CD4-positive, alpha-beta T cell treated with Interleukin-17A for 4 hours (primary cell): ENCODE data around the gene MBNL1.

ENCODE experiments used
- DNase-seq: peaks from one replicate; pipeline ENCODE4 v3.0.0-alpha.2; 2020; ENCODE audit warnings: mixed read lengths

The MBNL1 gene

GRCh38 chr3:152268555-152269055, at the start of gene MBNL1:
MBNL1 (plus strand) TSS chr3:152268929; CDS start chr3:152300194, 31,265 bp downstream.
- peak; percentile 87 for DNase-seq

DNA sequence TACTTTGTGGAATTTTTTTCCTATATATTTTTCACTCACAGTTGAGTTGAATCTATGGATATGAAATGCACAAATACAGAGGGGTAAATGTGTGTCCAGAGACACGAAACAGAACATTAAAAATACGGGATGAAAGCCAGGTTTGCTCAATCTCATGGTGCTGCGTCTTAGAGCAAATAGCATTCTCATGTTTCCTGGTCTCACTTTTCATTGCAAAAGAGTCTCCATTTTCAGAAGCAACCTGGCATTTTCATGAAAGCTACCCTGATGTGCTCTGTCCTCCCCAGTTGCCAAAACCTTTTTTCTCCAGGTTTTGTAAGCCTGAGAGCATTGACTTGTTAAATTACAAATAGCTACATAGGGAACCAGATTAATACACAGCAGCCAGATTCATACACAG, 49.5 kb upstream of the MBNL1 start:
- DNase-seq: no peak

DNA sequence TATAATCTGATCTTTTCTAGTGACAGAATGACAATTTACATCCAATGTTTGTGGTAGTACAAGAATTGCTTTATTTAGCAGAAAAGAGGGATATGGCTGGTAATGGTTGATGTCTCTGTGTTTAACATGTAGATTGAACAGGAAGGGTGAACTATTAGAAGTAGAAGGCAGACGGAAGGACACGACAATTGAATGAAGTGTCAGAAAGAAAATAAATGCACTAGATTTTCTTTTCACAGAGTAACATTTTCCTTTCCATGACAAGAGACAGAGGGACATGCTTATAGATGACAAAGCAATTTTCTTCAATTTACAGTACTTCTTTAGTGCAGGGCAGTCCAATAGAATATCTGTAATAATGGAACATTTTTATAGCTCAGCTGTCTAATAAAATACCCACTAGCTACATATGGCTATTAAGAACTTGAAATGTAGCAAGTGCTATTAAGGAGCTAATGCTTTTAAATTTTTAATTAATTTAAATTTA, 48.9 kb upstream of the MBNL1 start:
- no peak for DNase-seq

- no peak for DNase-seq
Measured at GRCh38 chr3:152222327-152222726, 46.4 kb upstream of the MBNL1 start.

DNA sequence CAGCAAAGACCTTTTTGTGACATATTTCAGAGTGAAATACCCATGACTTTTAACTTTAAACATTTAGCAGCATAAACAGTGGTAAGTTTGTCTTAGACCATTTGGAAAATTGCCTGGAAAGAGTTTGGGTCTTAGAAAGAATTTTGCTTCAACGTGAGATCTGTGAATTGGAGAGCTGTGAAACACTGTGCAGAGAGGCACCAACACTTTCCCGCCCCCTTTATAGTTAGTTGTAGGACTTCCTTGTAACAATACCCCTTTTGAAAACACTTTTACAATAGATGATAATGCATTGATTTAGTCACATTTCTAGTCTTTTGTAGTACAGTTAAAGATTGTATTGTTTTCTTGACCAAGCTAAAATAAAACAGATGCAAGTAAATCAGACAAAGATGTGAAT, 43.5 kb upstream of the MBNL1 start:
- DNase-seq: no peak

DNA sequence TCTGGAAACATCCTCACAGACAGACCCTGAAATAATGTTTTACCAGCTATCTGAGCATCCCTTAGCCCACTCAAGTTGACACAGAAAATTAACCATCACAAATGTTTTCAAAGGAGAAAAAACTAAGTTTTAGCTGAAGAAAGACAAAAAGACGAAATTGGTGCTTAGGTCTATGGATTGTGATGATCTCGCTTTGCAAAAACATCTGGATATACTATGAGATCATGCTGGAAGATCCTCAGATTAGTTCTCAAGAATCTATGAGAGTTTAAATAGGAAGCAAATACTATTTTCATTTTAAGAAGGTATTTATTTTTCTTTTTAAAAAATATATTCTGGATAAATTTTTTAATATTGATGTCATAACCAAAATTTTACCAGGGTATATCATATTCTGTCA, 42.6 kb upstream of the MBNL1 start:
- no peak for DNase-seq

- DNase-seq: no peak
Measured at GRCh38 chr3:152227027-152227426, 41.7 kb upstream of the MBNL1 start.

DNA sequence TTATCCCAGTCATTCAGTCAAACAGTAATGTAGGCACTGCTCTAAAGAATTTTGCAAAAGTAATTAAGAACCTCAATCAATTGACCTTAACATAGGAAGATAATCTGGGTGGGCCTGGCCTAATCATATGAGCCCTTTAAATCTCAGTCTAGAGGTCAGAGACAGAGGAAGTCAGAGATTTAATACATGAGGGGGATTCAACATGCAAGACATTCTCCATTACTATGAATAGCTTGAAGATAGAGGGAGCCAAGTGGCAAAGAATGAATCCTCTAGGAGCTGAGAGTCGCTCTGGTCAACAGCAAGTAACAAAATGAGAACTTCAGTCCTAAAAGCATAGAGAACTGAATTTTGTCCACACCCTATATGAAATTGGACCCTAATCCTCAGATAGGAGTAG, 39.0 kb upstream of the MBNL1 start:
- no peak for DNase-seq

- no peak for DNase-seq
Measured at GRCh38 chr3:152230370-152230769, 38.4 kb upstream of the MBNL1 start.

GRCh38 chr3:152232001-152232400, 36.7 kb upstream of the MBNL1 start:
- no peak for DNase-seq

DNA sequence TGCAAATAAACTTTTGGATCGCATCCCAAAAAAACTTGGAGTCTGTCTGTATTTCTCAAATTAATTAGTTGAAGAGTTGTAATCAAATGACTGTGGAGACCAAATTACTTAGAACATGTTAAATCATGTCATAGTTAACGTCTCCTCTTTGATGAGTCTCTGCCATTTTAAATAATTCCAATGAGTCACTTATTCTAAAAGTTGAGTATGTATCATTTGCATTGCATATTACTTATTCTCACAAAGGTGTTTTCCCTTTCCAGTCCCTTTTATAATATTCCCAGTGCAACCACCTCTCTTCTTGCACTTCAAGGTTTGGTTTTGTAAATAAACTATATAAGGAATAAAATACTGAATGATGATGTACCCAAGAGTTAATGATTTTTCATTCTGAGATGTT, 36.0 kb upstream of the MBNL1 start:
- no peak for DNase-seq

DNA sequence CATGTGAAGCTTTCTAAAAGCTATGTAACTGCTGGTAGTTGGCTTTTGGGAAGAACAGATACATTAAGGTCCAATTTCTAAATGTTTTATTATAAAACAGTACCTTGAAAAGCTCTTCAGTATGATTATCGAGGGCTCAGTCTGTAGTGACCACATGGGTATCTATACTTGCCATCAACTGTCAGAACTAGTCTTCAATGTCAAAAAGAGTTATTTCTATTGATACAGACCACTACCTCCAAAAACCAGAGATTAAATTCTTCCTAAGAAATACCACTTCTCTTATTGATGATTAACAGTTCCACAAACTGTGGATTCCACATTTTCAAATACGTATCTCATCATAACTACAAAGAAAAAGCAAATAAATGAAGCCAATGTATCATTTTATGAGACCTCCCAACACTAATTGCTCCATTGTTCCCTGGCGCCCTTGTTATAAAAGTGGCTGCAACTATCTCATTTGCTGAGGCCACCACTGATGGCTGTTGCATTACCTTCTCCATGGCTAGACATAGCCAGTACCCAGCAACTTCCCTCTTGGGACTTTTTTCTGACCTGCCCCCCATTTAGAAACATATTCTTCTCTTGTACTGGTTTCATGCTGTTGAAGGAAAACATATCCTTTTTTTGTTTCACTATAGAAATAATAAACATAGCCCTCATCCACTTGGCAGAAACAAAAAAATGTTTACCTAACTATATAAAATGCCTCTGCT, 33.9 kb upstream of the MBNL1 start:
- DNase-seq: no peak

GRCh38 chr3:152235709-152236298, 32.9 kb upstream of the MBNL1 start:
- no peak for DNase-seq

DNA sequence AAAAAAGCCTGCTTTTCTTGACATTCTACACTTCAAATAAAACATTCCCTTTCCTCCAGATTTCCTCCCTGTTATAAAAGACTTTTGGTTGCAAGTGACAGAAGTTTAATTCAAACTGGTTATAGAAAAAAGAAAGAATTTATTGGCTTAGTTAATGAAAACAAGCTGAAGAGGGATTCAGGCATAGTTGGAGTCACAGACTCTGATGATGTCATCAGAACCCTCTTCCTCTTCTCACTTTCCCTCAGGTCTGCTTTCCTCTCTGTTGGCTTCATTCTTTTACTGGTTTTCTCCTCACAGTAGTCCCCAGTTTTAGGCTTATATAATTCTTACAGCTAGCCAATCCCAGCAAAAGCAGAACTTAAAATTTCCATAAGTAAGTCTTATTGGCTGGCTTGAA, 32.0 kb upstream of the MBNL1 start:
- no peak for DNase-seq

DNA sequence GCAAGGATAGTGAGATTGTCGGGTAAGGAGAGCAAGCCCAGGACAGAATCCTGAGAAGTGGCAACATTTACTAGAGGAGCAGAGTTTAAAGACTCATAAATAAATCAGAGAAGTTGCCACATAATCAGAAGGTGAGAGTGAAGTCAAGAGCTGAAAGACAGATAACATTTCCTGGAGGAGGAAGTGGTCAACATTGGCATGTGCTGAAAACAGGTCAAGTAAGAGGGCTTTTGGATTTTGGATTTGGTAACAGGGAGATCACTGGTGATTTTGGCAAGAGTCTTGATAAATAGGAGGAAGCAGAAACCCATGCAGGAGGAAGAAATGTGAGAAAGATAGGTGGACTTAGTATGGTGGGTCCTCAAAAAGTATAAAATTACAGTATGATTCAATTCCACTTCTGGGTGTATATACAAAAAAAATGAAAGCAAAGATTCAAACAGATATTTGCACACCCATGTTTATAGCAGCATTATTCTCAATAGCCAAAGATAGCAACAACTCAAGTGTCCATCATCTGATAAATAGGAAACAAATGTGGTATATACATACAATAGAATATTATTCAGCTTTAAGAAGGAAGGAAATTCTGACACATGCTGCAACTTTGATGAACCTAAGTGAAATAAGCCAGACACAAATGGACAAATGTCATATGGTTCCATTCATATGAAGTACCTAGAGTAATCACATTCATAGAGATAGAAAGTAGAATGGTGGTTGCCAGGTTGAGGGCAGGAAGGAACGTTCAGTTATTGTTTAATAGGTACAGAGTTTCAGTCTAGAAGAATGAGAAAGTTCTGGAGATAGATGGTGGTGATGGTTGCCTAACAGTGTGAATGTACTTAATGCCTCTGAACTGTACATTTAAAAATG, 27.3 kb upstream of the MBNL1 start:
- DNase-seq: no peak

- DNase-seq: peak; percentile 24
Measured at GRCh38 chr3:152243301-152243711, 25.4 kb upstream of the MBNL1 start.

GRCh38 chr3:152243721-152244516, 24.8 kb upstream of the MBNL1 start:
- DNase-seq: peak; percentile 41

DNA sequence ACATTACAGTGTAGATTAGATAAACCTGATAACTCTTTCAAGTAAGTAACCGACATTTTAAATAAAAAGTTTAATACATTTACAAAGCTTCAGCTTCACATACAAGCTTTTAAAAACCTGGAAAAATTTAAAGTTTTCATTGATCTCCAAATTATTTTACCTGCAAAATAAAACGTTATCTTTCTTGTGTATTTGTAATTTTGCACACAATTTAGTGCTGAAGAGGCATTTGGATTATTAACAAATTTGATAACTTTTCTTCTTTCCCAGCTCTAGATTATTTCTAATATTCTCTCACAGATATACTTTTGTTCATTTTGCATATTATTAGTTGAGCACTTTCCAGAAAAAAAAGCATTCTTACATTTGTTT, 24.2 kb upstream of the MBNL1 start:
- no peak for DNase-seq

DNA sequence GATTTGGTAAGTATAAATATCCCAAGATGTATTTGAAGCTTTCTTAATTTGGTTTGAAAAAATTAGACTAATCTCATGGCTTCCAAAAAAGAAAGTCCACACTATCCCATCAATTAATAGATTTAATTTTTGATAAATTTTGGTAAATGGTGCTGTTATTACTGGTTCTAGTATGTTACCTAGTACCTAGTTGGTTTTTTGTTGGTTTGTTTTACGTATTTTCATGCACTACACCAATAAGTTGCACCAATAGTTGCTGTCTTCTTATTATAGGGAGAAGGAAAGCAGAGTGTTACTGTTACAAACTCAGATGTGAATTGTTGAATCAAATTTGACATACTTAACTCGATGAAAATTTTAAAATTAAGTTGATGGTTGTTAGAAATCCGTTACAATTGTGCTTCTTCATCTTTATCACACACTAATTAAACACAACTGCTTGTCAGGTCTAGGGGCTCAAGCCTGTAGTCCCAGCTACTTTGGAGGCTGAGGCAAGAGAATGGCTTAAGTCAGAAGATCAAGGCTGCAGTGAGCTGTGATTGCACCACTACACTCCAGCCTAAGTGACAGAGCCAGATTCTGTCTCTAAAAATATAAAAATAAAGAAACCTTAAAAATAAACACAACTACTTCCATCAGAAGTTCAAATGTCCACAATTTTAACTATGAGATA, 23.1 kb upstream of the MBNL1 start:
- DNase-seq: peak; percentile 44

- DNase-seq: no peak
Measured at GRCh38 chr3:152251916-152252315, 16.8 kb upstream of the MBNL1 start.

DNA sequence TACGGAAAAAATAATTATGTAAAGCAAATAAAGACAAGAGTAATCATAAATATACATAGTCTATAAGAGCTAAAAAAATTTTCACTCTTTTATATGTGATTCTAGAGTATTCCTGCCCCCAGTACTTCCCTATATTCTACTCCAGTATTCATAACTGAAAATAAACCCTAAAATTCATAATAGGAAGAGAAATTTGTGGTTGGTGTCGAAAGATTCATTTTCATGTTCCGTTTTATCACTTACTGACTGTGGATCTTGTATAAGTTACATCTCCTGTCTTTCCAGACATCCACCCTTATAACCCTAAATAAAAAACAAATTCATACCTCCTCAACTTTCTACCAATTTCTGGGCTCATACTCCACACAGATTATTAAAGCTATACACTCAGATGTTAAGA, 16.0 kb upstream of the MBNL1 start:
- no peak for DNase-seq

GRCh38 chr3:152253514-152253913, 15.2 kb upstream of the MBNL1 start:
- DNase-seq: no peak
